HepG2 (cell line): ENCODE data around the gene DLG2. TPM values are rescaled to one million over a fixed set of nuclear protein-coding genes. Genes with fewer than 3 reads are reported as not detected.

Experiments
- ATAC-seq: fragments of 200-7000 bp; cut with Tn5 transposase; 3 replicates; pipeline ENCODE4 v1.9.1; 2020; ENCODE audit warnings: mild to moderate bottlenecking, moderate library complexity
- BruUV-seq: library from RNA; stranded (reverse); fragments of 400-500 nt; replicated peaks from 2 replicates; lab custom pipeline; 2021; lab: Mats Ljungman, UMichigan
- CTCF ChIA-PET: fragments of 300-600 bp; formaldehyde crosslinking; extraction: SDS; loops from one replicate; lab custom pipeline; 2021; ENCODE audit warnings: low total read pairs, inconsistent platforms, low intra/inter-chr PET ratio; lab: Yijun Ruan, JAX
- POLR2A ChIA-PET: fragments of 350-600 bp; sonication (Branson Sonifier 250); formaldehyde crosslinking; loops from one replicate; lab custom pipeline; 2020; ENCODE audit warnings: antibody characterized with exemption, inconsistent platforms; lab: Yijun Ruan, JAX
- DNase-seq: peaks from one replicate; pipeline ENCODE4 v3.0.0-alpha.2; 2015; ENCODE audit warnings: low spot score
- FAIRE-seq: peaks from 3 replicates; lab custom pipeline; 2011; peaks lifted over from hg19 to GRCh38; lab: Jason Lieb, UNC
- H2AFZ ChIP-seq: one replicate; pipeline ENCODE4 v1.6.1; 2011; ENCODE audit warnings: low read length, inconsistent platforms
- H3K27ac ChIP-seq: fragments of 300-600 bp; 3 replicates; pipeline ENCODE4 v1.8.0; 2011; ENCODE audit warnings: mixed run types, mild to moderate bottlenecking, mixed read lengths, low read length, inconsistent platforms; ENCODE audit not compliant: insufficient read depth; ENCODE audit errors: extremely low read length
- H3K27me3 ChIP-seq, 2 experiments: fragments of 200-600 bp in 1 of 2; 2 replicates in 1 of 2; 3 replicates in 1 of 2; pipeline versions ENCODE4 v1.6.0 to v1.8.0; 2011; ENCODE audit warnings: low read length in 2 of 2, mild to moderate bottlenecking in 2 of 2, moderate library complexity in 2 of 2, inconsistent platforms in 1 of 2; ENCODE audit not compliant: insufficient read depth in 2 of 2, control insufficient read depth in 1 of 2
- H3K36me3 ChIP-seq, 2 experiments: fragments of 200-600 bp in 1 of 2; replicated peaks in 1 of 2; 2 replicates in 1 of 2; 3 replicates in 1 of 2; pipeline versions ENCODE4 v1.5.1 to v1.8.0; 2011; ENCODE audit warnings: low read length in 2 of 2, inconsistent platforms in 1 of 2; ENCODE audit not compliant: insufficient read depth in 2 of 2, control insufficient read depth in 1 of 2
- H3K4me1 ChIP-seq: 2 replicates; pipeline ENCODE4 v1.5.1; 2012; ENCODE audit warnings: low read length, inconsistent platforms; ENCODE audit not compliant: insufficient read depth
- H3K4me2 ChIP-seq: 2 replicates; pipeline ENCODE4 v1.6.0; 2011; ENCODE audit warnings: low read depth, low read length, inconsistent platforms
- H3K4me3 ChIP-seq, 3 experiments: fragments of 200-600 bp in 1 of 3; sonication (generic), shearing (Covaris generic) in 1 of 3; replicated peaks in 1 of 3; 2 replicates each; pipeline ENCODE4 v1.5.1; 2011 to 2016; ENCODE audit warnings: low read length in 3 of 3, inconsistent platforms in 2 of 3, low read depth in 2 of 3, mild to moderate bottlenecking in 2 of 3, control low read depth in 1 of 3, mixed read lengths in 1 of 3; ENCODE audit not compliant: insufficient read depth in 1 of 3
- H3K79me2 ChIP-seq: one replicate; pipeline ENCODE4 v1.6.1; 2011; ENCODE audit warnings: low read length, inconsistent platforms; ENCODE audit not compliant: insufficient read depth
- H3K9ac ChIP-seq: 2 replicates; pipeline ENCODE4 v1.6.0; 2011; ENCODE audit warnings: mild to moderate bottlenecking, low read depth, low read length, inconsistent platforms; ENCODE audit not compliant: insufficient read depth
- H3K9me3 ChIP-seq: 2 replicates; pipeline ENCODE4 v1.5.1; 2012; ENCODE audit warnings: mild to moderate bottlenecking, low read length
- H4K20me1 ChIP-seq: 2 replicates; pipeline ENCODE4 v1.6.0; 2011; ENCODE audit warnings: inconsistent platforms, mild to moderate bottlenecking, low read length, moderate library complexity; ENCODE audit not compliant: insufficient read depth
- CC2D1A ChIP-seq: sonication (generic); formaldehyde crosslinking; IDR thresholded peaks from 2 replicates; pipeline ENCODE4 v1.8.1; 2023; ENCODE audit warnings: mild to moderate bottlenecking, missing genetic modification reagents
- FOXM1 ChIP-seq: sonication (generic); formaldehyde crosslinking; IDR thresholded peaks from 2 replicates; pipeline ENCODE4 v1.5.0; 2020; ENCODE audit warnings: missing genetic modification reagents
- MIER2 ChIP-seq: IDR thresholded peaks from 2 replicates; pipeline ENCODE4 v1.6.1; 2016; ENCODE audit warnings: missing biosample characterization, missing genetic modification reagents
- PHF8 ChIP-seq: sonication (generic); formaldehyde crosslinking; IDR thresholded peaks from 2 replicates; pipeline ENCODE4 v1.5.0; 2020; ENCODE audit warnings: missing genetic modification reagents
- WGBS: methylation state at CpG from one replicate; pipeline ENCODE4 v1.1.6; 2017; ENCODE audit warnings: low lambda C conversion rate; 5-methylcytosine and 5-hydroxymethylcytosine counted together
- in situ Hi-C: cut with HindIII; loops from 2 replicates; pipeline ENCODE4 v1.10.0; 2017; ENCODE audit warnings: low pct_unique_long_range_greater_than_20kb; ENCODE audit not compliant: extremely low pct_ligation_motif_present
- intact Hi-C: fragments of 100-400 bp; cut with micrococcal nuclease; formaldehyde crosslinking; loops from one replicate; pipeline ENCODE4 v1.10.0; 2022; ENCODE audit not compliant: unreplicated experiment
- polyA plus RNA-seq, 8 experiments: library from polyadenylated mRNA; depleted of rRNA in 3 of 8; stranded (reverse) in 7 of 8; unstranded in 1 of 8; fragments of >200 nt; fragmentation: Illumina TruSeq in 4 of 8; extraction: Trizol in 4 of 8; gene quantifications; 2 replicates each; pipeline versions ENCODE4 v1.2.1 to v1.2.3, GENCODE V29; 2011 to 2016; ENCODE audit warnings: low read depth in 4 of 8, missing spikeins in 1 of 8, mixed read lengths in 1 of 8; ENCODE audit not compliant: insufficient read depth in 1 of 8
- total RNA-seq, 5 experiments: library from RNA; depleted of rRNA; stranded (reverse); fragments of >200 nt; fragmentation: Illumina TruSeq; extraction: Trizol; gene quantifications; 2 replicates each; pipeline ENCODE4 v1.2.3, GENCODE V29; 2016; ENCODE audit warnings: low read depth in 1 of 5
- TF ChIP-seq, protein P1 (sequence below): sonication (generic); formaldehyde crosslinking; IDR thresholded peaks from 2 replicates; pipeline ENCODE4 v1.8.0; 2022; ENCODE audit warnings: missing genetic modification reagents, mild to moderate bottlenecking, borderline replicate concordance
- TF ChIP-seq, protein P2 (sequence below): sonication (generic); formaldehyde crosslinking; IDR thresholded peaks from 2 replicates; pipeline ENCODE4 v1.9.0; 2021; ENCODE audit warnings: mild to moderate bottlenecking, missing genetic modification reagents

The DLG2 gene
- total and polyA plus RNA-seq, 2 of the 13 experiments (the other 11 are each of a cell fraction or from before 2014, with no cell fraction given) = 0.46 to 1.0 TPM

DNA sequence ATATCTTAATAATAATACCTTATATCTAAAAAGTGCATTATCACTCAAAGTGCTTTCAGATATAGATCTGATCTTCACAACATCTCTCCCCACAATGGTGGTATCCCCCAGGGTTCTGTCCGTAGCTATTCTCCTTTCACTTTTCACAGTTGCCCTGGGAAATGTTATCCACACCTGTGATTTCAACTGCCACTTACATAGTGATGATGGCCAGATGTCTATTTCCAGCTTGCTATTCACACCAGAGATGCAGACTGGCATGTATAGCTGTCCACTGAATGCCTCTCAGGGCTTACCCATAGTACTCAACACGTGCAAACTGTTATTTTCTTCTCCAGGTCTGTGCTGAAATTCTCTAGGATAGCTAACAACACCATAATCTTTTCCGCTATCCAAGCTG, 724.7 kb downstream of the DLG2 start:
- H3K27me3 ChIP-seq = no peaks in the 10 kb centered on the region; a peak in 1 of 5 replicates
- ATAC-seq = no peak
- no peak for TF ChIP-seq PHF8 (CRISPR knock-in tag)
- TF ChIP-seq MIER2 (CRISPR knock-in tag) = no peak
- TF ChIP-seq CC2D1A (CRISPR knock-in tag) = no peak
- no peak for TF ChIP-seq FOXM1 (CRISPR knock-in tag)
- TF ChIP-seq, protein P1, sequence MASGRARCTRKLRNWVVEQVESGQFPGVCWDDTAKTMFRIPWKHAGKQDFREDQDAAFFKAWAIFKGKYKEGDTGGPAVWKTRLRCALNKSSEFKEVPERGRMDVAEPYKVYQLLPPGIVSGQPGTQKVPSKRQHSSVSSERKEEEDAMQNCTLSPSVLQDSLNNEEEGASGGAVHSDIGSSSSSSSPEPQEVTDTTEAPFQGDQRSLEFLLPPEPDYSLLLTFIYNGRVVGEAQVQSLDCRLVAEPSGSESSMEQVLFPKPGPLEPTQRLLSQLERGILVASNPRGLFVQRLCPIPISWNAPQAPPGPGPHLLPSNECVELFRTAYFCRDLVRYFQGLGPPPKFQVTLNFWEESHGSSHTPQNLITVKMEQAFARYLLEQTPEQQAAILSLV (CRISPR knock-in tag) = no peak
- TF ChIP-seq, protein P2, sequence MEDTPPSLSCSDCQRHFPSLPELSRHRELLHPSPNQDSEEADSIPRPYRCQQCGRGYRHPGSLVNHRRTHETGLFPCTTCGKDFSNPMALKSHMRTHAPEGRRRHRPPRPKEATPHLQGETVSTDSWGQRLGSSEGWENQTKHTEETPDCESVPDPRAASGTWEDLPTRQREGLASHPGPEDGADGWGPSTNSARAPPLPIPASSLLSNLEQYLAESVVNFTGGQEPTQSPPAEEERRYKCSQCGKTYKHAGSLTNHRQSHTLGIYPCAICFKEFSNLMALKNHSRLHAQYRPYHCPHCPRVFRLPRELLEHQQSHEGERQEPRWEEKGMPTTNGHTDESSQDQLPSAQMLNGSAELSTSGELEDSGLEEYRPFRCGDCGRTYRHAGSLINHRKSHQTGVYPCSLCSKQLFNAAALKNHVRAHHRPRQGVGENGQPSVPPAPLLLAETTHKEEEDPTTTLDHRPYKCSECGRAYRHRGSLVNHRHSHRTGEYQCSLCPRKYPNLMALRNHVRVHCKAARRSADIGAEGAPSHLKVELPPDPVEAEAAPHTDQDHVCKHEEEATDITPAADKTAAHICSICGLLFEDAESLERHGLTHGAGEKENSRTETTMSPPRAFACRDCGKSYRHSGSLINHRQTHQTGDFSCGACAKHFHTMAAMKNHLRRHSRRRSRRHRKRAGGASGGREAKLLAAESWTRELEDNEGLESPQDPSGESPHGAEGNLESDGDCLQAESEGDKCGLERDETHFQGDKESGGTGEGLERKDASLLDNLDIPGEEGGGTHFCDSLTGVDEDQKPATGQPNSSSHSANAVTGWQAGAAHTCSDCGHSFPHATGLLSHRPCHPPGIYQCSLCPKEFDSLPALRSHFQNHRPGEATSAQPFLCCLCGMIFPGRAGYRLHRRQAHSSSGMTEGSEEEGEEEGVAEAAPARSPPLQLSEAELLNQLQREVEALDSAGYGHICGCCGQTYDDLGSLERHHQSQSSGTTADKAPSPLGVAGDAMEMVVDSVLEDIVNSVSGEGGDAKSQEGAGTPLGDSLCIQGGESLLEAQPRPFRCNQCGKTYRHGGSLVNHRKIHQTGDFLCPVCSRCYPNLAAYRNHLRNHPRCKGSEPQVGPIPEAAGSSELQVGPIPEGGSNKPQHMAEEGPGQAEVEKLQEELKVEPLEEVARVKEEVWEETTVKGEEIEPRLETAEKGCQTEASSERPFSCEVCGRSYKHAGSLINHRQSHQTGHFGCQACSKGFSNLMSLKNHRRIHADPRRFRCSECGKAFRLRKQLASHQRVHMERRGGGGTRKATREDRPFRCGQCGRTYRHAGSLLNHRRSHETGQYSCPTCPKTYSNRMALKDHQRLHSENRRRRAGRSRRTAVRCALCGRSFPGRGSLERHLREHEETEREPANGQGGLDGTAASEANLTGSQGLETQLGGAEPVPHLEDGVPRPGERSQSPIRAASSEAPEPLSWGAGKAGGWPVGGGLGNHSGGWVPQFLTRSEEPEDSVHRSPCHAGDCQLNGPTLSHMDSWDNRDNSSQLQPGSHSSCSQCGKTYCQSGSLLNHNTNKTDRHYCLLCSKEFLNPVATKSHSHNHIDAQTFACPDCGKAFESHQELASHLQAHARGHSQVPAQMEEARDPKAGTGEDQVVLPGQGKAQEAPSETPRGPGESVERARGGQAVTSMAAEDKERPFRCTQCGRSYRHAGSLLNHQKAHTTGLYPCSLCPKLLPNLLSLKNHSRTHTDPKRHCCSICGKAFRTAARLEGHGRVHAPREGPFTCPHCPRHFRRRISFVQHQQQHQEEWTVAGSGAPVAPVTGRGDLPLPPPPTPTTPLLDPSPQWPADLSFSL (CRISPR knock-in tag) = no peak
- no peak for FAIRE-seq
- H3K27ac ChIP-seq = no peak overlapping the region
- H3K4me1 ChIP-seq = no peaks in the 10 kb centered on the region
- BruUV-seq = no TSS peak
- H3K4me3 ChIP-seq = no peak overlapping the region
- H3K9me3 ChIP-seq = no peaks in the 10 kb centered on the region
- 0% methylated on average over 3 of the region's 3 CpGs for WGBS
- no peak overlapping the region for H2AFZ ChIP-seq
- no peaks in the 10 kb centered on the region for H3K79me2 ChIP-seq
- in situ Hi-C loops (no loop called here), intact Hi-C loops (no loop called here)
- ChIA-PET CTCF (no interaction called here), POLR2A (no interaction called here)
- no peak for DNase-seq
- H4K20me1 ChIP-seq = no peaks in the 10 kb centered on the region
- no peak overlapping the region for H3K4me2 ChIP-seq
- no peak overlapping the region for H3K9ac ChIP-seq
- no peaks in the 10 kb centered on the region for H3K36me3 ChIP-seq
